HL-60 (cell line): ENCODE measurements around the gene FAM120A.
"Not testable (repeated sequence)": the region's sequence is repeated elsewhere in the genome, so short reads cannot be mapped to it uniquely, and the experiment has no call there.

Experiments used
- CTCF ChIP-seq: IDR thresholded peaks from one replicate; pipeline ENCODE4 v1.5.1; 2011; ENCODE audit warnings: low read length, control low read depth, inconsistent platforms; ENCODE audit not compliant: insufficient read depth
- GABPA ChIP-seq: IDR thresholded peaks from 2 replicates; pipeline ENCODE4 v1.6.1; 2012; ENCODE audit warnings: low read depth
- POLR2AphosphoS5 ChIP-seq: IDR thresholded peaks from 2 replicates; pipeline ENCODE4 v1.6.1; 2012; ENCODE audit warnings: low read depth

- not testable (repeated sequence) for TF ChIP-seq CTCF, POLR2AphosphoS5, GABPA
These were observed 60.8 kb downstream of the FAM120A start for GRCh38 chr9:93512170-93512812.
